Testis (tissue), 2 donors: ENCODE results near the gene SLC25A2.

Experiments
- POLR2A ChIP-seq: fragments of 450-650 bp; IDR thresholded peaks from one replicate; pipeline ENCODE4 v1.6.1; 2017; ENCODE audit warnings: antibody characterized with exemption, mild to moderate bottlenecking, moderate library complexity
- TF ChIP-seq, protein P1 (sequence below), 3 experiments: fragments of 450-650 bp in 2 of 3; fragments of 200-600 bp in 1 of 3; sonication (generic) in 1 of 3; IDR thresholded peaks; one replicate each; pipeline ENCODE4 v1.5.1; 2016 to 2019; ENCODE audit warnings: antibody characterized with exemption in 3 of 3, mild to moderate bottlenecking in 2 of 3, moderate library complexity in 1 of 3

DNA sequence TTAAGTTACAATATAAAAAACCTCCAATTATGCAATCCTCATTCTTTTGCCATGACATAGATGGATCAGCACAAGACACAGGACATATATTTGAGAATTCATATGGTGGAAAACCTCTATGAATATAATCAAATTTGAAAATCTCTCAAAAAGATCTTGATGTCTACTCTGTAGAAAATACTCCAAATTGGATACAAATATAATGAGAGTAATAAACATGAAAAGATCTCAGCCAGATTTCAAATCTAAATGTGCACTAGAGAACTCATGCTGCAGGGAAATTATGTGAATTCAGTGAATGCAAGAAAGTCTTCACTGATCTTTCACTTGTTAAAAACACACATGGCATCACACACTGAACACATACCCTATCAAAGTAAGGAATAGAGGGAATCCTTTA, 44.9 kb downstream of the SLC25A2 start:
- TF ChIP-seq, protein P1, sequence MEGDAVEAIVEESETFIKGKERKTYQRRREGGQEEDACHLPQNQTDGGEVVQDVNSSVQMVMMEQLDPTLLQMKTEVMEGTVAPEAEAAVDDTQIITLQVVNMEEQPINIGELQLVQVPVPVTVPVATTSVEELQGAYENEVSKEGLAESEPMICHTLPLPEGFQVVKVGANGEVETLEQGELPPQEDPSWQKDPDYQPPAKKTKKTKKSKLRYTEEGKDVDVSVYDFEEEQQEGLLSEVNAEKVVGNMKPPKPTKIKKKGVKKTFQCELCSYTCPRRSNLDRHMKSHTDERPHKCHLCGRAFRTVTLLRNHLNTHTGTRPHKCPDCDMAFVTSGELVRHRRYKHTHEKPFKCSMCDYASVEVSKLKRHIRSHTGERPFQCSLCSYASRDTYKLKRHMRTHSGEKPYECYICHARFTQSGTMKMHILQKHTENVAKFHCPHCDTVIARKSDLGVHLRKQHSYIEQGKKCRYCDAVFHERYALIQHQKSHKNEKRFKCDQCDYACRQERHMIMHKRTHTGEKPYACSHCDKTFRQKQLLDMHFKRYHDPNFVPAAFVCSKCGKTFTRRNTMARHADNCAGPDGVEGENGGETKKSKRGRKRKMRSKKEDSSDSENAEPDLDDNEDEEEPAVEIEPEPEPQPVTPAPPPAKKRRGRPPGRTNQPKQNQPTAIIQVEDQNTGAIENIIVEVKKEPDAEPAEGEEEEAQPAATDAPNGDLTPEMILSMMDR (IDR thresholded peaks at IDR 0.05): no peak
- TF ChIP-seq POLR2A: no peak
